22Rv1 (cell line): Measurements from ENCODE around the gene FLOT2.

Experiments used
- CTCF ChIP-seq: fragments of 450-650 bp; IDR thresholded peaks from 2 replicates; pipeline ENCODE4 v1.5.1; 2017; ENCODE audit warnings: mild to moderate bottlenecking
- ZFX ChIP-seq: fragments of 450-650 bp; IDR thresholded peaks from 2 replicates; pipeline ENCODE4 v1.6.1; 2017; ENCODE audit warnings: antibody characterized with exemption, borderline replicate concordance

- TF ChIP-seq CTCF (no peak), ZFX (no peak)
Observed at GRCh38 chr17:28865946-28866752, 31.4 kb downstream of the FLOT2 start.
